Stimulated activated CD8-positive, alpha-beta memory T cell treated with anti-CD3 and anti-CD28 coated beads, Interleukin-7, amount 100 ng/mL, for 48 hours (primary cell): ENCODE measurements around the gene PRKAR1B.
A peak's percentile ranks its signal among the peaks of the same experiment; 100 is the strongest.

ENCODE experiments used
- DNase-seq, 2 donors: peaks; one replicate each; pipeline ENCODE4 v3.0.0-alpha.2; 2020; ENCODE audit warnings: low read depth in 1 of 2; ENCODE audit errors: extremely low read depth in 1 of 2

Gene PRKAR1B

DNA sequence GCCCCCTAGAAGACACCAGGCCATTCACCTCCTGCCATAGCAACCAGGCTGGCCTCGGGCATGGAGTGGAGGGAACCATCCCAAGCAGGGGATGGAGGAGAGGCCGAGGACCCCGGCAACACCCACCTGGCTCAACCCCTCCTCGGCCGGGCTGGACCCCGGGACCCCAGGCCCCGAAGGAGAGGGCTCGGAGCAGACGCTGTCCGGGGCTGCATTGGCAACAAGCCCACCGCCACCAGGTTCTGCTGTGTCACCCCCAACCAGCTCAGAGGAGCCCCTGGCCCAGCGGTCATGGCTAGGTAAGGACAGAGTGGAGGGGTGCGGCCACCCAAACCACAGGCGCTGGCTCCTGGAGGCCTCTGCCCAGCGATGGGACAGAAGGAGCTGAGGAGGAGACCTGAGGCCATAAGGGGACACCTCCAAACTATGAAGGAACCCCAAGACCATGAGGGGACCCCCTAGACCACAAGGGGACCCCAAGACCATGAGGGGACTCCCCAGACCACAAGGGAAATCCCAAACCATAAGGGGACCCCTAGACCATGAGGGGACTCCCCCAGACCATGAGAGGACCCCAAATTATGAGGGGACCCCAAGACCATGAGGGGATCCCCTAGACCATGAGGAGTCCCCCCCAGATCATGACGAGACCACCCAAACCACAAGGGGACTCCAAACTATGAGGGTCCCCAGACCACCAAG is 132.7 kb downstream of the PRKAR1B start:
- no peak for DNase-seq

DNA sequence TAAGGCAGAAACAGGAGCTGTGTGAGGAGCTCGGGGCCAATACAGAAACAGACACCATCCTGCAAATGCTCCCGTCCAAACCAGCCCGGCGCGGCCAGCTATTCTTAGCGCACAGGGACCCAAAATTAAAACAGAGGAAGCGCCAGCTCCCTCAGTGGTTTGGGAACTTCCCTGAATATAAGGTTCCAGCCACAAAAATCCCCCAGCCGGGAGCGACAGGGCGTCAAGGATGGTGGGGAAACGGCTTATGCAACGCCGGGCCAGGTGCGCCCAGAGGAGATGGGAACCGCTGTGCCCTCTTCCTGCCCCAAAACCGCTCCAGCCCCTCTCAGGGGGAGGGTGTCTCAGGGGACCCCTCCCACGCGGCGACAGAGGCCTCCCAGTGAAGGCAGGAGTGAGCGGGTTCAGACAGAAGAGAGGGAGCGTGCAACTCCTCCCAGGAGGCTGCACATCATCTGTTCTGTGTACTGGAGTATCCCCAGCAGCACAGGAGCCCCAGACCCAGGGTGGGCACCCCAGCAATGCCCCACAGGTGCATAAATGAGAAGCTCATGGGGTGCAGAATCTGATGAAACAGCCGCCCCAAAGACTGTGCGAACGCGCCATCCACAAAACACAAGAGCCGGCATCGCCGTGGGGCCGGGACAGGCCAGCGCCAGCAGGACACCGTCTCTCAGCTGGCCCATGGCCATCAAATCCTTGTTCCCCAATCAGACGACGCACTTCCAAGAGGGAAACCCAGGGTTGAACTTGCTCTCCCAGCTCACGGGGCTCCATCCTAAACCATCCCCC is 133.6 kb downstream of the PRKAR1B start:
- no peak for DNase-seq

DNA sequence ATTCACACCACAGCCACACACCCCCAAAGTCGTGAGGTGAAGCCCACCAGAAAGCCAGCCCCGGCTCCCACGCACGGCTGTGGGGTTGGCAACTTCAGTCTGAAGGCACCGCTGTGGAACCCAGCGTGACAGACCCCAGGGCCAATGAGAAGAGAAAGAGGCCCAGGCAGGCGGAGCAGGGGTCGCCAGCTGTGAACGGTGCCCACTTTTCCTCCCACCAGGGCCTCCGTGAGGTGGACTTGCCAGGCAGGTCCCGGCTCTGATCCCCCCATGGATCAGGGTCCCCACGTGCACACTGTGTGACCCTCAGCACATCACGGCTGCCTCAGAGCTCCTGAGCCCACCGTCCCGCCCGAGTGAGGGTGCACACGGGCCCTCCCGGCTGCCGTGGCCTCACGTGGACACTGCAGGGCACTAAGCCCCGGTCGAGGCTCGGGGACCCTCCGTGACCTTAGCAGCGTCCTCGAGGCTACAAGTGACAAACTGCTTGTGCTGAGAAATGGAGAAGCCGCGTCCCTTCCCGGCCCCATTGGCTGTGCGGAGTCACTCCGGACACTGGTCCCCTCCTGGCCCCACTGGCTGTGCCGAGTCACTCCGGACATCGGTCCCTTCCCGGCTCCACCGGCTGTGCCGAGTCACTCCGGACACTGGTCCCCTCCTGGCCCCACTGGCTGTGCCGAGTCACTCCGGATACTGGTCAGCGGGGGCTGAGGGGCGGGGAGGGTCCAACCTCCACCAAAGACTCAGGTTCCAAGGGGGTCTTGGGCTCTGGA is 135.0 kb downstream of the PRKAR1B start:
- no peak for DNase-seq

DNA sequence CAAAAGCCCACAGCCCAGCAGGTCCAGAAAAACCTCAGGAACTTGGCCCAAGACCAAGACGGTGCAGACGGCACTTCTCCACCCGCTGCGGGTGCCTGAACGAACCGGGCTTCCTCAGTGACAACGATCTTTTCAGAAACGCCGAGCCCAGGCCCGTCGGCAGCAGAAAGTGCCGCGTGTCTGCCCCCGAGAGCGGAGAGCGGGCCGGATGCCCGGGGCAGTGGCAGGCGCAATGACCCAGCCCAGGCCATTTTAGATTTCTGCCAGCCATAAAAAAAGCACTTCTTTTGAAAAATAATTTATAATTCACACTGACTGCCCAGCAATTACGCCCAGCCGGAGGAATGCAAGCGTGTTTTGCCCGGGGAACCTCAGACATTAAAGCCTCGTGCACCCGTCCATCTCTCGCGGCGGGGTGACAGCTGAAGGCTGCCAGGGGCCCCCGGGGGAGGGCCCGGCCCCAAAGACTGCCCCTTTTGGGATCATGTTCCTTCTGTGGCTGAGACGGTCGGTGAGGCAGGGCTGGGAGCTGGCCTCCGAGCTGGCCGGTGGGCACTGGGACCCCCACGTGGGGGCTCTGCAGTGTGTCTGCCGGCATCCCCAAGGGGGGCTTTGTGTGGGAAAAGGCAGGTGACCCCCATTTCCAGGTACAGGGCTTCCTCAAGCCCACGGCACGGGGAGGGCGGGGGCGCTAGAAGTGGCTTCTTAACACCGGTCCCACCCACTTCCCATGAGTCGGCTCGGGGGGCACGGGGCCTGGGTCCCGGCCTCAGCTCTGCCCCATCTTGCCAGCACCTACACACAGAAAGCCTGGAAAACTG is 136.1 kb downstream of the PRKAR1B start:
- DNase-seq: no peak

DNA sequence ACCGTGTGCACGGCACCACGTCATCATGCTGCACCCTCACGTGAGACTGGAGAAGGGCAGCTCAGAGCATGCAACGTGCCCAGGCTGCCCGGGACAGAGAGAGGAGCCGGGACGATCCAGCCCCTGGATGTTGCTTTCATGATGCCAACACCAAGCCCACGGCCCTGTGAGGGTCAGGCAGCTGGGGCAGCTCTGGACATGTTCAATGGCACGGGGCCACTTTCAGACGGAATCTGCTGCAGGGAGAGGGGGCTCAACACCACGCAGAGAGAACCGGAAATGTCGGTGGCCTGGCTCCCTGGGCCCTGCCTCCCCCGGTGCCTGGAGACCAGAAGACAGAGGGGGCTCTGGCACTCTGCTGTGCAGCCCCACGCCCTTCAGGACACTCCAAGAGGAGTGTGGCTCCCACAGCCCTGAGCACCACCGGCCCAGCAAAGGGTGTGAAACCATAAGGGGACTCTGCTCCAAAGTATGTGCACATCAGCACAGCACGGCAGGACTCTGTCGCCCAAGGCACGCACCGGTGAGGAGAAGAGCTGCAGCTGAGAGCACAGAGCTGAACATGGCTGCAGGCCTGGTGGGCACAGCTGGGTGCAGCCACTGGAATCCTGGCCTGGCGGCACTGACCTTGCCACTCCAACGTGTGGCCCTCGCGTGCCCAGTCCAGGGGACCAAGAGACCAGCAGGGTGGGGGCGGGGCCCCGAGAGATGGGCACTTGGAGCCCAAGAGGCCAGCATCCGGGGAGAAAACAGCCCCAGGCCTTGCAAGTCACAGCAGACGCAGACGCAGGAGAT is 137.1 kb downstream of the PRKAR1B start:
- no peak for DNase-seq

DNA sequence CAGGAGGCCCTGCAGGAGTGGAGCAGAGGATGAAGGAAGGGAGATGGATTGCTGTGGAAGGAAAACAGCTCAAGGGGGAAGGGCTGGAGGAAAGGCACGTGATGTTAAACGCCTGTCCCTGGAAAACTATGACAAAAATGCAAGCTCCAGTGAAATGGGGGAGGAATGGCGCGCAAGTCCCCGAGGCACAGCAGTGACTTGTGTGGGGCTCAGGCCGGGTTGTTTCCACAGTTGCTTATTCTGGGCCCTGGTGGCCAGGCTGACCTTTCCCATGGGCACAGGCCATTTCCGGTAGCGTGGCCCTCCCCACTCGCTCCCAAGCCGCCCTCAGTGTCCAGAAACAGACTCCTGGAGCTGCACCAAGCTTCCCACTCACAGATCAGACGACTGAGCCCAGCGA is 139.3 kb downstream of the PRKAR1B start:
- no peak for DNase-seq

DNA sequence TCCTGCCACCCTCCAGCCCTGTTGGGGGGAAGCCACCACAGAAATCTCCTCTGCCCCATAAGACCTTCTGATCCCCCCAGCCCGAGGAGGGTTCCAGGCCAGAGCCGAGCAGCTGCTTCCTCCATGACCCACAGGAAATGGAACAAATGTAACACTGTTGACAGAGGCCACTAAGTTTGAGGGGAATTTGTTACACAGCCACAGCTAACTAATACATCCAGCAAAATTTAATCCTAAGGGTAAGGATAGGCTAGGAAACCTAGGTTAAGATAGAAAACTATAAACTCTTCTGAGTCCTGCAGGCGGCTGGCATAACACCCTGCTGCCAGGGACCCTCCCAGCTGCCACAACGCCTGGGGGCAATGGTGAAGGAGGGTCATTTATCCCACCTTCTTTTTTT is 140.6 kb downstream of the PRKAR1B start:
- DNase-seq: no peak

DNA sequence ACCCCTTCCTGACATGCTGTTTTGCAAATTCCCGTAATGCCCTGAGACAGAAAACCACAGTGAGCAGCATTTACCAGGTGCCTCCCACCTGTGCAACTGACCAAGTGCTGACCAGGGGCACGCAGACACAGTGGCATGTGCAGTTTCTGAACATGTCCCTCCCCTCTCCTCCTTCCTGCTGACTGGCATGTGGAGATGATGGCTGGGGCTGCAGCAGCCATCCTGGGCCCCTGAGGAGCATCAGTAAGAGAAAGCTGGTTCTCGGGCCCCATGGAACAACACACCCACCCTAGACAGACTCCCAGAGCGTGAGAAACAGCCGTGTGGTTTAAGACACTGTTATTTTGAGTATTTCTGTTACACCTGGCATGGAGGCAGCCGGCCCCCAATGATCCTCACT is 141.2 kb downstream of the PRKAR1B start:
- DNase-seq: no peak

DNA sequence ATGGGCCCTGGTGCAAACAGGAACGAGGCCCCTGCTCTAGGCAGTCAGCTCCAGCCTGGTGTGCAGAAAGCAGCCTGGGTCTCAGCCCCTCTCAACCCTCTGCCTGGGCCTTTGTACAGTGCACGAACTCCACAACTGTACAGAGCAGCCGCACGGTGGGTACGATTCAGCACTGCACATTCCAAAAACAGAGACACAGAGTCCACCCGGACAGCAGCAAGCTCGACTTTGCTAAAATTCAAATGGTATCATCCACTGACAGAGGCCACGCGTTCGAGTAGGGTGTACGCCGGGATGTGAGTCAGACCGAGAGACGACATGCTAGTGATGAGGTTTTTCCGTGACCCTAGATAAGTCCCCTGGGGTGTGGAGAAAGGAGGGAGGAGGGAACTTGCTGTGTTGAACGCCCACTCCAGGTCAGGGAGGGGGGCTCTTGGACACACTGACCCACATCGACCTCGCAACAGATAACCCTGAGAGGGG is 141.8 kb downstream of the PRKAR1B start:
- peak; percentile 38 to 73 for DNase-seq

DNA sequence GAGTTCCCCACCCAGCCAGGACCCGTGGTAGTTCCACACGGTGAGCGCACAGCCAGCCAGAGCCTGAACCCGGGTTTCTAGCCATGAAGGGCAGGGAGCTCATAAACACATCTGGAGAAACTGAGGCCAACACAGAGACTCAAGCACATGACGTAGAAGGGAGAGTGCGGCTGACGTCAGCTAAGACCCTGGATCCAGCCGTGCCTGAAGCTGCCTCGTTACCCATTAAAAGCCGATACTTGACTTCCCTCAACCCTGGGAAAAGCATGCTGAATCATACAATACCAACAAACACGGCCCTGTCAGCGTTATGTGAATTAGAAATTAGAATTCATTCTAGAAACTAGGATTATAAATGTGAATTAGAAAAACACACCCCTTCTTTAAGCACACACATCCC is 142.3 kb downstream of the PRKAR1B start:
- no peak for DNase-seq

DNA sequence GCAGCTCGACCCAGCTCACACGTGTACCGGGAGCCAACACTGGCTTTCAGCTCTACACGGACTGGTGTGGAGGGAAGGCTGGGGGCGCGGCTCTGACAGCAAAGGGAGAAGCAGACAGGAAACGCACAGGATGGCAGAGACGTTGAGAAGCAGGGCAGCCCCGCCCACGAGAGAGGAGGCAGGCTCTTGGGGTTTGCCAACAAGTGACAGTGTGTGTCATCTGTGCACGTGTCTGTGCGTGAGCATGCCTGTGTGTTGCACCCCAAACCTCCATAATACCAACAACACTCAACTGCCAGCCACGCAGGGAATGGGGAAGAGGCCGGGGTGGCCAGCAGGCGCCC is 143.0 kb downstream of the PRKAR1B start:
- peak; percentile 69 to 90 for DNase-seq

DNA sequence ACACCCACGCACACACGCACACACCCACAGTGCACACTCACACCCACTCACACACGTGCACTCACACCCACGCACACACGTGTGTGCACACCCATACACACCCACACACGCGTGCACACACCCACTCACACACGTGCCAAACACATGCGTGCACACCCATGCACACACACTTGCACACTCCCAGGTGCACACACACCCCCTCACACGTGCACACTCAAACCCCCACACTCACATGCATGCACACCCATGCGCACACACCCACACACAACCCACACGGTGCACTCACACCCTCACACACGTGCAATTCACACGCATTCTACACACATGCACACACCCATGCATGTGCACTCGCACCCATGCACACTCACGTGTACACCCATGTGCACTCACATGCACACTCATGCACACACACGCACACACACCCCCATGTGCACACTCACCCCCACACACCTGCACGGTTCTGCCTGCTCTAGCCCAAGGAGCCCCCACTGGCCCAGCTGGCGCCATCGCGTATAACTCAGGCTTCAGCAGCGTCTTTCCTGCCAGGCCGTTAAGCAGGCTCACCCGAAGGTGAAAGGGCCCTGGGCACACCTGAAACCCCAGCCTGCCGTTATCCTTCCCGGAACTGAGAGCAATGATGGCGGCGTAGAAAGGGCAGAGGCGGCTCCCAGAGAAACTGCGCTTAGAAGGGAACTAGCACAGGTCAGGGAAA is 143.5 kb downstream of the PRKAR1B start:
- no peak for DNase-seq

DNA sequence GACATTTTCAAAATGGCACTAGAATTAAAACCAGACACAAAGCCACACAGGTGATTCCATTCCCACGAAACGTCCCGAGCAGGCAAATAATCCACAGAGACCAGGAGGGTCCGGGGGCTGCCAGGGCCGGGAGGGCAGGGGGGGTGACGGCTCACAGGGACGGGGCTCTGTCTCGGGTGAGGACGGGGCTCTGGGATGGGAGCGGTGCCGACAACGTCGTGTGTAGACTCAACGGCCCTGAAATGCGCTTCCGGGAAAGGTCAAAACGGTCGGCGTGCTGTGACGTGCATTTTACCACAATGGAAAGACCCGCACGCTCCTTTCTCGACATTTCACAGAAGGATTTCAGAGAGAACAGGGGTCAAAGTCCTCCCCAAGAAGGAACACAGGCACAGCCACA is 144.2 kb downstream of the PRKAR1B start:
- no peak for DNase-seq

DNA sequence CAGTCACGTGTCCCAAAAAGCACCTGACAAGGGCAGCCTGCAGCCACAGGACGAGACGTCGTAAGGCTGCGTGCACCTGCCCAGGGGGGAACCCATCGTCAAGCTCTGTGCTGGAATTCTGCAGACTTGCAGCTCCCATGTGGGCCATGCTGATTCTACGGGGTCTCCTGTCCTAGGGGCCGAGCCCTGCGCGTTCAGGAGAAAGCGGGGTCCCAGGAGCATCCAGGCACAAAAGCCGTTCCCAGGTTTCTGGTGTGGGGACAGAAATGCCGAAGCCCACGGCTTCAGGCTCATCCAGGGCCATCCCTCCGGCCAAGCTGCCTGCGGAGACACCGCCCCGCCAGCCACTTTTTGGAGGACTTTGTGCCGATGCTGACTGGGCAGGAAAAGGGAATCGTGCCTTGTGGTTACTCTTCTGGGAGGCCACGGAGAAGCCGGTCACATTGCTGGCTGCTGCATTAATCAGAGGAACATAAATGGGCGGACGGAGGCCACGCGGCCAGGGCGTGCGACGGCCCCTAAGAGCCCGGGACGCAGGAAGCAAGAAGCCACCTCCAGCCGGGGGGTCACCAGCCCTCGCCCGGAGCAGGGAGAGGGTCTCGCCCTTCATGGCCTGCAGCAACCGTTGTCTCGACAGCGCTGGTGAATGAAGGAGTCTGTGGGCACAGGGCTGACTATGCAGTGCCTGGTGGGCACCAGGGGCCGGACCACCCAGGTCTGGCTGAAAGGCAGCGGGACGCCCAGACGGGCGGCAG is 144.8 kb downstream of the PRKAR1B start:
- DNase-seq: no peak

DNA sequence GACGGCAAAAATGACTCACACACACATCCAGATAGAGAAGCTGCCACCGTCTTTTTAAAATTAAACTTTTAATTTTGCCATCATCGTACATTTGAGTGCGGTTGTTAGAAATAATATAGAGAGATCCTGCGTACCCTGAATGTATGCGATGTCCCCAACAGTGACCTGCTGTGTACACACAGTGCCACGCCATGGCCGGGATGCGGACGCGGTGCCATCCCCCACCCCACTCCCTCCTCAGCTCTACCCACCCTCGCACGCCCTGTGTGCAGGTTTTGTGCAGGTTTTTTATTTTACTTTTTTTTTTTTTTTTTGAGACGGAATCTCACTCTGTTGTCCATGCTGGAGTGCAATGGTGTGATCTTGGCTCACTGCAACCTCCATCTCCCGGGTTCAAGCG is 148.7 kb downstream of the PRKAR1B start:
- DNase-seq: no peak

DNA sequence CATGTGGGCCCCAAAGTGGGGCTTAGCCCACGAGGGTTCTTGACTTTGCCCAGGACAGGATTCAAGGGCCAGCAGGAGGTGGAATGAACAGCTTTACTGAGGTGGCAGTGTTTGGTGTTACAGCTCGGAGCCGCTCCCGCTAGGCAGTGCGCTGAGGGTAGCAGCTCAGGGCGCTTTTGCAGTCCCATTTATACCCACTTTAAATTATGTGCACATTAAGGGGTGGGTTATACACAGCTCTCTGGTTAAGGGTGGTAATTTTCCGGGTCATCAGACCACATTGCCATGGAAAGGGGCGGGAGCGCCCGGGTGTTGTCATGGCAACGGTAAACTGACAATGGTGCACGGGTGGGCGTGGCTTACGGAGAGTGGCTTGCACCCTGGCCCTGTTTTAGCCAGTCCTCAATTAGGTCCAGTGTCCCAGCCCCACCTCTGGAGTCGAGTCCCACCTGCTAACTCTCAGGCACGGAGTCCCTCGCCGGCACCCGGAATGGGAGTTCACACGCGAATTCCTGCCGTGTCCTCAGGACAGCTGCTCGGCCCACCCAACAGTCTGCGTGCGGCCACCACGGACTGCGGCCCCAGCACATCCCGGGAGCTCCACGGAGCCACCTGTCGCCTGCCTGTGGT is 149.2 kb downstream of the PRKAR1B start:
- DNase-seq: no peak

DNA sequence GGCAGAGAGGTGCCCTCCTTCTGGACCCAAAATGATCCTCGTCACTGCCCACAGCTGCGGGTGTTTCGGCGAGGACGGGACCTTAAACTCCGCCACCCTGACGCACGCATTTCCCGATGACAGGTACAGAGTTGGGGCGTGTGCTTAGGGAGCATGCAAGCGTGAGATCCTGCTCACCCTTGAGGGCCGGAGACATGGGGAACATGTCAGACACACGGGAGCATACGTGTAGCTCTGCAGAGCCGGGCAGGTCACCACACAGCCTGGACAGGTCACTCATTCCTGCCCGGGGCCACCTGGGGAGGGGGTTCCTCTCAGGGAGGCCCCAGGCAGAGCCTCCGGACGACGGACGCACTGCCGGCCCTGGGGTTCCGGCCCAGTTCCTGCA is 149.8 kb downstream of the PRKAR1B start:
- no peak for DNase-seq

DNA sequence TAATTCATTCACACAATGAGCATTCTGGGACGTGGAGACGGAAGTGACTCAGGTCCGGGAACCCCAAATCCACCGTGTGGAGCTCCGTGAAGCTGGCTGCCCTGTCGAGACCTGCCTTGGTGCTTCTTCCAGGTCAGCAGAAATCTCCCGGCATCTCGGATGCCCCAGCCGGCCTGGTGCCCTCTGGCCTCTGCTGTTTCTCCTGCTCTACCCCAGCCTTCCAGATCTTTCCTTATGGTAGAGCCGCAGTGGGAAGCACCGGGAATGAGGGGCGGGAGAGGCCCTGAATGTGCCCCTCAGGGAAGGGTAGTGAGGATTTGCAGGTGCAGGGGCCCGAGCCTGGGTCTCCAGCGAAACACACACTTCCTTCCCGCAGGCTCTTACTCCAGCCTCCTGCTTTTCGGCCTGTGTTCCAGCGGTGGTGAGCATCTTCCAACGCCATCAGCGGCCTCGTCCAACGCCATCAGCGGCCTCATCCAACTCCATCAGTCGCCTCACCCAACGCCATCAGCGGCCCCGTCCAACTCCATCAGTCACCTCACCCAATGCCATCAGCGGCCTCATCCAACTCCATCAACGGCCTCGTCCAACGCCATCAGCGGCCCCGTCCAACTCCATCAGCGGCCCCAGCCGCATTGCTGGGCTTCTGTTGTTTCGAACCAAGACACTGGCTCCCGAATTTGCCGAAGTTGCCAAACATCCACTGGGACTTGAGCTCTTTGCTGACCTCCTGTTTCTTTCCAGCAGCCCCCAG is 150.4 kb downstream of the PRKAR1B start:
- no peak for DNase-seq
